Upper lobe of left lung (tissue), 4 donors: ENCODE measurements around the gene GIMAP6.

Source experiments
- CTCF ChIP-seq, 6 experiments: fragments of 450-650 bp in 4 of 6; fragments of 200-600 bp in 2 of 6; sonication (generic) in 2 of 6; IDR thresholded peaks; one replicate each; pipeline ENCODE4 v1.5.1; 2016 to 2019; ENCODE audit warnings: antibody characterized with exemption in 6 of 6
- EP300 ChIP-seq, 4 donors: sonication (generic); formaldehyde crosslinking; IDR thresholded peaks; one replicate each; pipeline ENCODE4 v1.5.1; 2017; ENCODE audit warnings: antibody characterized with exemption in 4 of 4, control low read depth in 2 of 4
- POLR2A ChIP-seq, 4 donors: fragments of 450-650 bp; IDR thresholded peaks; one replicate each; pipeline ENCODE4 v1.5.1; 2016 to 2017; ENCODE audit warnings: antibody characterized with exemption in 4 of 4, mild to moderate bottlenecking in 2 of 4
- POLR2AphosphoS5 ChIP-seq, 2 donors: sonication (generic); formaldehyde crosslinking; IDR thresholded peaks; one replicate each; pipeline ENCODE4 v1.5.1; 2017; ENCODE audit warnings: antibody characterized with exemption in 2 of 2

- TF ChIP-seq CTCF (IDR thresholded peaks at IDR 0.05) (no peak), EP300 (IDR thresholded peaks at IDR 0.05) (no peak), POLR2A (IDR thresholded peaks at IDR 0.05) (no peak), POLR2AphosphoS5 (IDR thresholded peaks at IDR 0.05) (no peak)
Observed at GRCh38 chr7:150648353-150649079, 16.3 kb upstream of the GIMAP6 start.
